ENCODE results near the gene FANCC.

GRCh38 chr9:95155220-95155619, 162.3 kb downstream of the FANCC start:
- TF ChIP-seq, protein P1, sequence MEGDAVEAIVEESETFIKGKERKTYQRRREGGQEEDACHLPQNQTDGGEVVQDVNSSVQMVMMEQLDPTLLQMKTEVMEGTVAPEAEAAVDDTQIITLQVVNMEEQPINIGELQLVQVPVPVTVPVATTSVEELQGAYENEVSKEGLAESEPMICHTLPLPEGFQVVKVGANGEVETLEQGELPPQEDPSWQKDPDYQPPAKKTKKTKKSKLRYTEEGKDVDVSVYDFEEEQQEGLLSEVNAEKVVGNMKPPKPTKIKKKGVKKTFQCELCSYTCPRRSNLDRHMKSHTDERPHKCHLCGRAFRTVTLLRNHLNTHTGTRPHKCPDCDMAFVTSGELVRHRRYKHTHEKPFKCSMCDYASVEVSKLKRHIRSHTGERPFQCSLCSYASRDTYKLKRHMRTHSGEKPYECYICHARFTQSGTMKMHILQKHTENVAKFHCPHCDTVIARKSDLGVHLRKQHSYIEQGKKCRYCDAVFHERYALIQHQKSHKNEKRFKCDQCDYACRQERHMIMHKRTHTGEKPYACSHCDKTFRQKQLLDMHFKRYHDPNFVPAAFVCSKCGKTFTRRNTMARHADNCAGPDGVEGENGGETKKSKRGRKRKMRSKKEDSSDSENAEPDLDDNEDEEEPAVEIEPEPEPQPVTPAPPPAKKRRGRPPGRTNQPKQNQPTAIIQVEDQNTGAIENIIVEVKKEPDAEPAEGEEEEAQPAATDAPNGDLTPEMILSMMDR (IDR thresholded peaks at IDR 0.05): no peak
- no peak for TF ChIP-seq POLR2A (IDR thresholded peaks at IDR 0.05)
